Motor neuron (in vitro differentiated cells): ENCODE data around the gene MMP25. TPM values are rescaled to one million over a fixed set of nuclear protein-coding genes. Genes with fewer than 3 reads are reported as not detected.

Experiments
- ATAC-seq, 8 experiments: fragments of 200-7000 bp; cut with Tn5 transposase; replicated peaks in 6 of 8; 2 replicates each; pipeline ENCODE4 v1.8.0; 2021; ENCODE audit warnings: mild to moderate bottlenecking in 8 of 8, moderate library complexity in 8 of 8
- H3K27ac ChIP-seq, 2 donors: fragments of 250-450 bp; sonication (Bioruptor Pico); 2 replicates each; pipeline ENCODE4 v1.9.0; 2021; ENCODE audit warnings: antibody characterized with exemption in 2 of 2, mild to moderate bottlenecking in 2 of 2, moderate library complexity in 1 of 2
- H3K4me1 ChIP-seq, 2 donors: fragments of 250-450 bp; sonication (Bioruptor Pico); replicated peaks in 1 of 2; 2 replicates each; pipeline ENCODE4 v1.6.1; 2021; ENCODE audit warnings: antibody characterized with exemption in 2 of 2, mild to moderate bottlenecking in 2 of 2, moderate library complexity in 1 of 2
- H3K4me3 ChIP-seq, 5 donors: fragments of 250-450 bp; sonication (Bioruptor Pico); 2 replicates each; pipeline ENCODE4 v1.9.0; 2021; ENCODE audit warnings: antibody characterized with exemption in 5 of 5, mild to moderate bottlenecking in 5 of 5, moderate library complexity in 4 of 5
- WGBS, 10 experiments: fragments of 450-650 bp; shearing (Covaris generic); methylation state at CpG; one replicate each; pipeline ENCODE4 v1.0.0; 2022; 5-methylcytosine and 5-hydroxymethylcytosine counted together
- in situ Hi-C, 9 experiments: fragments of 400-800 bp; cut with MboI; loops; one replicate each; pipeline ENCODE4 v1.15.0; 2021; ENCODE audit warnings: low sequenced_read_pairs in 9 of 9, low pct_unique_long_range_greater_than_20kb in 2 of 9; ENCODE audit not compliant: unreplicated experiment in 9 of 9
- total RNA-seq, 8 experiments: library from RNA; unstranded; fragments of 300-600 nt; gene quantifications; 2 replicates each; pipeline versions ENCODE4 v1.2.3 to v1.2.4, GENCODE V29; 2022

MMP25 gene
- total RNA-seq, 8 experiments from 2014 or later = 0.11 to 1.7 (median 0.75) TPM

GRCh38 chr16:3106205-3106928 lies 60.0 kb downstream of the MMP25 start:
- Histone ChIP-seq H3K4me1 (peaks cover 15 to 17% of the 10 kb centered on the region in 2 donors), H3K4me3 (peak overlapping the region; percentile 57 to 94 (median 67)), H3K27ac (peak overlapping the region; percentile 78 to 81)
- in situ Hi-C loops = no loop called here
- WGBS, 10 experiments = 0 to 17% (median 0%) methylated on average over 1 to 16 of the region's 74 CpGs; no CpG with 5 or more reads in 3 of the 10 experiments
- ATAC-seq = peak; percentile 88 to 98 (median 96)

Other genes starting within 250 kb of the MMP25 start
- gene PRSS41, start 248.1 kb upstream of the MMP25 start, total RNA-seq = not detected
- 1 to 10 TPM in 2 of 8 experiments, not detected in 6; 1.5 to 1.8 TPM for gene PRSS21, start 229.3 kb upstream of the MMP25 start, total RNA-seq
- gene ZG16B, start 216.3 kb upstream of the MMP25 start, total RNA-seq = 1 to 10 TPM in 3 of 8 experiments, under 1 TPM in 1, not detected in 4; 0.54 to 1.4 (median 1.2) TPM
- 1 to 10 TPM in 1 of 8 experiments, under 1 TPM in 1, not detected in 6; 0.81 to 1.0 TPM for gene PRSS22, start 188.4 kb upstream of the MMP25 start, total RNA-seq
- gene FLYWCH2, start 163.3 kb upstream of the MMP25 start, total RNA-seq = 100 to 1,000 TPM in 1 of 8 experiments, 10 to 100 TPM in 7; 41.6 to 136 (median 49.4) TPM
- 10 to 100 TPM; 15.0 to 55.9 (median 23.0) TPM for gene FLYWCH1, start 134.6 kb upstream of the MMP25 start, total RNA-seq
- gene KREMEN2, start 82.3 kb upstream of the MMP25 start, total RNA-seq = 1 to 10 TPM in 5 of 8 experiments, under 1 TPM in 3; 0.36 to 5.3 (median 1.6) TPM
- 10 to 100 TPM in 7 of 8 experiments, 1 to 10 TPM in 1; 1.6 to 36.4 (median 16.8) TPM for gene PAQR4, start 77.2 kb upstream of the MMP25 start, total RNA-seq
- gene PKMYT1, start 66.1 kb upstream of the MMP25 start, total RNA-seq = 10 to 100 TPM in 3 of 8 experiments, 1 to 10 TPM in 4, under 1 TPM in 1; 0.36 to 48.7 (median 3.6) TPM
- 1 to 10 TPM in 1 of 8 experiments, under 1 TPM in 7; 0.15 to 1.9 (median 0.32) TPM for gene CLDN9, start 33.6 kb upstream of the MMP25 start, total RNA-seq
- 1 to 10 TPM in 4 of 8 experiments, under 1 TPM in 4; 0.27 to 6.0 (median 1.3) TPM for gene CLDN6, start 28.4 kb upstream of the MMP25 start, total RNA-seq
- gene TNFRSF12A, start 26.2 kb upstream of the MMP25 start, total RNA-seq = 100 to 1,000 TPM in 1 of 8 experiments, 10 to 100 TPM in 4, 1 to 10 TPM in 3; 4.3 to 144 (median 14.3) TPM
- gene HCFC1R1, start 22.6 kb upstream of the MMP25 start, total RNA-seq = 10 to 100 TPM; 30.2 to 71.4 (median 40.8) TPM
- 10 to 100 TPM in 6 of 8 experiments, 1 to 10 TPM in 2; 6.8 to 32.1 (median 14.0) TPM for gene THOC6, start 22.5 kb upstream of the MMP25 start, total RNA-seq
- gene BICDL2, start 9.6 kb upstream of the MMP25 start, total RNA-seq = under 1 TPM; 0.11 to 0.95 (median 0.21) TPM
- 10 to 100 TPM in 3 of 8 experiments, 1 to 10 TPM in 3, under 1 TPM in 2; 0.22 to 41.3 (median 4.0) TPM for gene IL32, start 19.1 kb downstream of the MMP25 start, total RNA-seq
- under 1 TPM in 6 of 8 experiments, not detected in 2; 0.17 to 0.71 (median 0.40) TPM for gene ZSCAN10, start 52.7 kb downstream of the MMP25 start, total RNA-seq
- 10 to 100 TPM in 7 of 8 experiments, 1 to 10 TPM in 1; 7.8 to 19.2 (median 14.9) TPM for gene ZNF205, start 66.0 kb downstream of the MMP25 start, total RNA-seq
- 1 to 10 TPM; 2.6 to 9.6 (median 6.5) TPM for gene ZNF213, start 88.5 kb downstream of the MMP25 start, total RNA-seq
- gene OR1F1, start 141.6 kb downstream of the MMP25 start, total RNA-seq = 1 to 10 TPM in 1 of 8 experiments, under 1 TPM in 3, not detected in 4; 0.32 to 1.4 (median 0.85) TPM
- 10 to 100 TPM in 3 of 8 experiments, 1 to 10 TPM in 5; 7.3 to 14.8 (median 9.3) TPM for gene ZNF200, start 188.6 kb downstream of the MMP25 start, total RNA-seq
- under 1 TPM in 6 of 8 experiments, not detected in 2; 0.05 to 0.47 (median 0.19) TPM for gene MEFV, start 210.1 kb downstream of the MMP25 start, total RNA-seq
- gene ZNF263, start 236.9 kb downstream of the MMP25 start, total RNA-seq = 10 to 100 TPM; 27.4 to 47.7 (median 31.9) TPM